Measurements from ENCODE around the gene PDLIM5. TPM values are rescaled to one million over a fixed set of nuclear protein-coding genes. Genes with fewer than 3 reads are reported as not detected.

PDLIM5 gene
- total and polyA plus RNA-seq, 2 of the 8 experiments (the other 6 are each of a cell fraction or from before 2014, with no cell fraction given): 37.3 to 62.1 TPM

- TF ChIP-seq FOSL1 (IDR thresholded peaks at IDR 0.05; ENCODE audit: insufficient read depth, low read depth, low read length) (no peak), GABPA (IDR thresholded peaks at IDR 0.05; ENCODE audit: borderline replicate concordance, insufficient read depth, low read length) (no peak)
Measured at GRCh38 chr4:94640151-94640550, 188.4 kb downstream of the PDLIM5 start (continued).

Measured in H1 (cell line).